ENCODE measurements around the gene ARHGAP18. TPM values are rescaled to one million over a fixed set of nuclear protein-coding genes. Genes with fewer than 3 reads are reported as not detected.

Gene ARHGAP18
- total RNA-seq, 4 donors from 2014 or later: 9.6 to 16.8 (median 13.9) TPM

DNA sequence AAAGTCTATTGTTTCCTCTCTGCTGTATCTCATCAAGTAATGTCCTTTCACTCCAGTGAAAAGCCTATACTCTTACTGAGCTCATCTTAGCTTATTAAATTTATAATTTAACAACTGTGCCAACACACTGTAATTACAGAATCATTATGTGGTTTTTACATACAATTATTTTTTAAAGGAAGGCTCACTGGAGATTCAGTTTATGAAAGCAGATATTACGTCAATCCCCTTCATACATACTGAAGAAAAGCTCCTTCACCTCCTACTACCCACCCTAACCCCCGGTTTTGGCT, 28.1 kb downstream of the ARHGAP18 start:
- Histone ChIP-seq H3K36me3 (no peaks in the 10 kb centered on the region), H3K4me1 (peaks cover 0 to 60% (median 30%) of the 10 kb centered on the region in 4 donors), H3K27ac (peak overlapping the region in 3 of 4 donors; percentile 29 to 70 (median 51)), H3K4me3 (no peak overlapping the region), H3K27me3 (no peaks in the 10 kb centered on the region), H3K9me3 (no peaks in the 10 kb centered on the region)
- TF ChIP-seq EP300 (IDR thresholded peaks at IDR 0.05): no peak
- TF ChIP-seq, protein P1, sequence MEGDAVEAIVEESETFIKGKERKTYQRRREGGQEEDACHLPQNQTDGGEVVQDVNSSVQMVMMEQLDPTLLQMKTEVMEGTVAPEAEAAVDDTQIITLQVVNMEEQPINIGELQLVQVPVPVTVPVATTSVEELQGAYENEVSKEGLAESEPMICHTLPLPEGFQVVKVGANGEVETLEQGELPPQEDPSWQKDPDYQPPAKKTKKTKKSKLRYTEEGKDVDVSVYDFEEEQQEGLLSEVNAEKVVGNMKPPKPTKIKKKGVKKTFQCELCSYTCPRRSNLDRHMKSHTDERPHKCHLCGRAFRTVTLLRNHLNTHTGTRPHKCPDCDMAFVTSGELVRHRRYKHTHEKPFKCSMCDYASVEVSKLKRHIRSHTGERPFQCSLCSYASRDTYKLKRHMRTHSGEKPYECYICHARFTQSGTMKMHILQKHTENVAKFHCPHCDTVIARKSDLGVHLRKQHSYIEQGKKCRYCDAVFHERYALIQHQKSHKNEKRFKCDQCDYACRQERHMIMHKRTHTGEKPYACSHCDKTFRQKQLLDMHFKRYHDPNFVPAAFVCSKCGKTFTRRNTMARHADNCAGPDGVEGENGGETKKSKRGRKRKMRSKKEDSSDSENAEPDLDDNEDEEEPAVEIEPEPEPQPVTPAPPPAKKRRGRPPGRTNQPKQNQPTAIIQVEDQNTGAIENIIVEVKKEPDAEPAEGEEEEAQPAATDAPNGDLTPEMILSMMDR (IDR thresholded peaks at IDR 0.05): no peak
- TF ChIP-seq POLR2A (IDR thresholded peaks at IDR 0.05): no peak
- DNase-seq (ENCODE audit: low spot score in 2 of 2): no peak
- WGBS, 2 donors: 66 to 68% methylated on average over 2 of the region's 2 CpGs

DNA sequence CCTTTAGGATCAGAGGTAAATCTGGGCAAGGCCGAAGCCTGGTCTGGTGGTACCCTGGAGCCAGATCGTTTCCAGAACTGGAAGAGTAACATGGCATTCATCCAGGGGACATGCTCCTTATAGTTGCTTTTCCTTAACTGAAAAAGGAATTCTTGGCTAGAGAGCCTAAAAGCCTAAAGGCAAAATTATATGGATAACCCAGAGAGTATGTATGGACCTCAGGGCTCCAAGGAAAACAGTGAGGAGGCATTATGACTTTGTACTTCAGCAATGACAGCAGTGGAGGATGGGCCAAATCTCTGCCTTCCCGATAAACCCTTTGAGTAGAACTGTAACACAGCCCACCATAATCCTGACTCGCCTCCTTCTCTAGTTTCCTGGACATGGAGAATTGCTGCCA, 29.3 kb downstream of the ARHGAP18 start:
- H3K4me1 ChIP-seq: peaks cover 0 to 55% (median 27%) of the 10 kb centered on the region in 4 donors
- H3K9me3 ChIP-seq: no peaks in the 10 kb centered on the region
- H3K27ac ChIP-seq: peak overlapping the region in 2 of 4 donors; percentile 51 to 70
- H3K4me3 ChIP-seq: no peak overlapping the region
- 70 to 74% methylated on average over 4 of the region's 4 CpGs for WGBS, 2 donors
- DNase-seq (ENCODE audit: low spot score in 2 of 2): no peak
- TF ChIP-seq, protein P1 (IDR thresholded peaks at IDR 0.05): no peak
- no peak for TF ChIP-seq POLR2A (IDR thresholded peaks at IDR 0.05)
- TF ChIP-seq EP300 (IDR thresholded peaks at IDR 0.05): no peak
- H3K27me3 ChIP-seq: no peaks in the 10 kb centered on the region
- no peaks in the 10 kb centered on the region for H3K36me3 ChIP-seq

DNA sequence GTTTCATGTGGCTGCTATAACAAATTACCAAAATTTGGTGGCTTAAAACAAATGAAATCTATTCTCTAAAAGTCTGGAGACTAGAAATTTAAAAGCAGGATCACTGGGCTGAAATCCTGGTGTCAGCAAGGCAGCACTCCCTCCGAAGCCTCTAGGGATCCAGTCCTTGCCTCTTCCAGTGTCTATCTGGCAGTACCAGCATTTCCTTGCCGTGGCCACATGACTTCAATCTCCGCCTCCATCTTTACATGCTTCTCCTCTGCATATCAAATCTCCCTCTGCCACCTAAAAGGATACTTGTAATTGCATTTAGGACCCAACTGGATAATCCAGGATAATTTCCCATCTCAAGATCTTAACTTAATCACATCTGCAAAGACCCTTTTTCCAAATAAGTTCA, 30.2 kb downstream of the ARHGAP18 start:
- TF ChIP-seq, protein P1 (IDR thresholded peaks at IDR 0.05): no peak
- TF ChIP-seq POLR2A (IDR thresholded peaks at IDR 0.05): no peak
- no peak for TF ChIP-seq EP300 (IDR thresholded peaks at IDR 0.05)
- H3K27ac ChIP-seq: peak overlapping the region in 2 of 4 donors; percentile 51 to 70
- no peaks in the 10 kb centered on the region for H3K36me3 ChIP-seq
- no peaks in the 10 kb centered on the region for H3K27me3 ChIP-seq
- H3K4me3 ChIP-seq: no peak overlapping the region
- H3K9me3 ChIP-seq: no peaks in the 10 kb centered on the region
- peaks cover 0 to 50% (median 23%) of the 10 kb centered on the region in 4 donors for H3K4me1 ChIP-seq
- 81 to 83% methylated on average over 3 of the region's 3 CpGs for WGBS, 2 donors
- no peak for DNase-seq (ENCODE audit: low spot score in 2 of 2)

- DNase-seq (ENCODE audit: low spot score in 2 of 2): no peak
- Histone ChIP-seq H3K4me1 (peaks cover 0 to 45% (median 19%) of the 10 kb centered on the region in 4 donors), H3K27ac (peak overlapping the region in 2 of 4 donors; percentile 51 to 70), H3K4me3 (no peak overlapping the region), H3K27me3 (no peaks in the 10 kb centered on the region), H3K36me3 (no peaks in the 10 kb centered on the region), H3K9me3 (no peaks in the 10 kb centered on the region)
- 52 to 54% methylated on average over 3 of the region's 3 CpGs for WGBS, 2 donors
- TF ChIP-seq, protein P1 (IDR thresholded peaks at IDR 0.05): no peak
These were observed 30.7 kb downstream of the ARHGAP18 start for GRCh38 chr6:129679275-129679674.

DNA sequence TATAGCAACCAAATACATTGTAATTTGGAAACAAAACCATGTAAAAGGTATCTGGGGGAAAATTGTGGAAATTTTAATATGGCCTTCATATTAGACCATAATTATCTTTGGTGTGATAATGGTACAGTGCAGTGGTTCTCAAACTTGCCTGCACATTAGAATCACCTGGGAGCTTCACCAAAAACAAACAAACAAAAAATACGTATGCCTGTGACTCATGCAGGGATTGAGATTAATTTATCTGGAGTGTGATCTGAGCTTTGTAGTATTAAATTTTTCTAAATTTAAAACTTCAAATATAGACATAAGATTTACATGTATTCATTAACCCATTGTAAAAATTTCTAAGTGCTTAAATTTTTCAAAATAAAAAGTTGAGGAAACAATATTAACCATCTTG, 31.5 kb downstream of the ARHGAP18 start:
- 74 to 80% methylated on average over 1 of the region's 1 CpG for WGBS, 2 donors
- Histone ChIP-seq H3K4me1 (peaks cover 0 to 41% (median 14%) of the 10 kb centered on the region in 4 donors), H3K36me3 (no peaks in the 10 kb centered on the region), H3K27ac (no peak overlapping the region), H3K9me3 (no peaks in the 10 kb centered on the region), H3K27me3 (no peaks in the 10 kb centered on the region), H3K4me3 (no peak overlapping the region)
- TF ChIP-seq EP300 (IDR thresholded peaks at IDR 0.05) (no peak), POLR2A (IDR thresholded peaks at IDR 0.05) (no peak)
- TF ChIP-seq, protein P1 (IDR thresholded peaks at IDR 0.05): no peak
- no peak for DNase-seq (ENCODE audit: low spot score in 2 of 2)
